ENCODE measurements around the gene C22orf39.

C22orf39 gene

GRCh38 chr22:19443544-19444211 lies 3.8 kb downstream of the C22orf39 start:
- Histone ChIP-seq H3K9ac (ENCODE audit: low read length) (no peak overlapping the region), H4K20me1 (ENCODE audit: low read depth, low read length) (no peaks in the 10 kb centered on the region), H3F3A (ENCODE audit: insufficient read depth) (no peaks in the 10 kb centered on the region), H3K9me3 (ENCODE audit: insufficient read depth, low read length) (no peaks in the 10 kb centered on the region), H2AFZ (ENCODE audit: low read depth, low read length, severe bottlenecking) (no peak overlapping the region), H3K79me2 (ENCODE audit: insufficient read depth, low read length) (peaks cover 48% of the 10 kb centered on the region), H3K9me2 (replicated peaks; ENCODE audit: insufficient read depth, low read length) (no peaks in the 10 kb centered on the region), H3K4me2 (ENCODE audit: low read depth, low read length, poor library complexity, severe bottlenecking) (no peak overlapping the region), H3K36me3 (ENCODE audit: low read length) (no peaks in the 10 kb centered on the region), H3K27me3 (ENCODE audit: low read length) (no peaks in the 10 kb centered on the region), H3K27ac (ENCODE audit: low read depth, low read length) (no peak overlapping the region), H3K4me3 (ENCODE audit: insufficient read depth, low read length, poor library complexity, severe bottlenecking) (no peak overlapping the region)
- TF ChIP-seq EZH2phosphoT487 (conservative IDR thresholded peaks at IDR 0.05; ENCODE audit: low read length), result no peak
- no peak for TF ChIP-seq CTCF (IDR thresholded peaks at IDR 0.05; ENCODE audit: insufficient read depth, low read length, poor library complexity, severe bottlenecking)

- H3K27me3 ChIP-seq (ENCODE audit: low read length), result no peaks in the 10 kb centered on the region
- no peaks in the 10 kb centered on the region for H3K9me2 ChIP-seq (replicated peaks; ENCODE audit: insufficient read depth, low read length)
- no peaks in the 10 kb centered on the region for H3K9me3 ChIP-seq (ENCODE audit: insufficient read depth, low read length)
- H3K27ac ChIP-seq (ENCODE audit: low read depth, low read length), result no peak overlapping the region
- no peaks in the 10 kb centered on the region for H3K36me3 ChIP-seq (ENCODE audit: low read length)
- peaks cover 43% of the 10 kb centered on the region for H3K79me2 ChIP-seq (ENCODE audit: insufficient read depth, low read length)
- H3F3A ChIP-seq (ENCODE audit: insufficient read depth), result no peaks in the 10 kb centered on the region
- no peak overlapping the region for H3K4me3 ChIP-seq (ENCODE audit: insufficient read depth, low read length, poor library complexity, severe bottlenecking)
- no peak for TF ChIP-seq EZH2phosphoT487 (conservative IDR thresholded peaks at IDR 0.05; ENCODE audit: low read length)
- no peak for TF ChIP-seq CTCF (IDR thresholded peaks at IDR 0.05; ENCODE audit: insufficient read depth, low read length, poor library complexity, severe bottlenecking)
- no peak overlapping the region for H2AFZ ChIP-seq (ENCODE audit: low read depth, low read length, severe bottlenecking)
- H3K4me2 ChIP-seq (ENCODE audit: low read depth, low read length, poor library complexity, severe bottlenecking), result no peak overlapping the region
- no peaks in the 10 kb centered on the region for H4K20me1 ChIP-seq (ENCODE audit: low read depth, low read length)
- no peak overlapping the region for H3K9ac ChIP-seq (ENCODE audit: low read length)
Observed at GRCh38 chr22:19442166-19442565, 5.3 kb downstream of the C22orf39 start.

- H3K9me2 ChIP-seq (replicated peaks; ENCODE audit: insufficient read depth, low read length), result no peaks in the 10 kb centered on the region
- no peaks in the 10 kb centered on the region for H3K36me3 ChIP-seq (ENCODE audit: low read length)
- no peak overlapping the region for H3K27ac ChIP-seq (ENCODE audit: low read depth, low read length)
- H3K27me3 ChIP-seq (ENCODE audit: low read length), result no peaks in the 10 kb centered on the region
- H3K4me2 ChIP-seq (ENCODE audit: low read depth, low read length, poor library complexity, severe bottlenecking), result no peak overlapping the region
- peaks cover 28% of the 10 kb centered on the region; the same call in 1 of the 2 replicates for H3K79me2 ChIP-seq (ENCODE audit: insufficient read depth, low read length)
- no peak overlapping the region for H2AFZ ChIP-seq (ENCODE audit: low read depth, low read length, severe bottlenecking)
- H4K20me1 ChIP-seq (ENCODE audit: low read depth, low read length), result no peaks in the 10 kb centered on the region
- H3K9me3 ChIP-seq (ENCODE audit: insufficient read depth, low read length), result no peaks in the 10 kb centered on the region
- no peaks in the 10 kb centered on the region for H3F3A ChIP-seq (ENCODE audit: insufficient read depth)
- no peak overlapping the region for H3K9ac ChIP-seq (ENCODE audit: low read length)
- H3K4me3 ChIP-seq (ENCODE audit: insufficient read depth, low read length, poor library complexity, severe bottlenecking), result no peak overlapping the region
- TF ChIP-seq CTCF (IDR thresholded peaks at IDR 0.05; ENCODE audit: insufficient read depth, low read length, poor library complexity, severe bottlenecking) (no peak), EZH2phosphoT487 (conservative IDR thresholded peaks at IDR 0.05; ENCODE audit: low read length) (no peak)
Observed at GRCh38 chr22:19440411-19441195, 6.9 kb downstream of the C22orf39 start.
